Endometrial microvascular endothelial cells (primary cell): Measurements from ENCODE around the gene KLHL29. TPM values are rescaled to one million over a fixed set of nuclear protein-coding genes. Genes with fewer than 3 reads are reported as not detected.

Experiments
- in situ Hi-C: cut with HindIII; loops from 2 replicates; pipeline ENCODE4 v1.10.0; 2017; ENCODE audit warnings: low sequenced_read_pairs, low pct_unique_long_range_greater_than_20kb; ENCODE audit errors: inconsistent ontology term
- total RNA-seq: library from RNA; depleted of rRNA; stranded (reverse); fragments of >200 nt; gene quantifications from one replicate; pipeline ENCODE4 v1.2.3, GENCODE V29; 2015; ENCODE audit errors: inconsistent ontology term

The KLHL29 gene
- total RNA-seq, 1 donor from 2014 or later = 4.0 TPM

DNA sequence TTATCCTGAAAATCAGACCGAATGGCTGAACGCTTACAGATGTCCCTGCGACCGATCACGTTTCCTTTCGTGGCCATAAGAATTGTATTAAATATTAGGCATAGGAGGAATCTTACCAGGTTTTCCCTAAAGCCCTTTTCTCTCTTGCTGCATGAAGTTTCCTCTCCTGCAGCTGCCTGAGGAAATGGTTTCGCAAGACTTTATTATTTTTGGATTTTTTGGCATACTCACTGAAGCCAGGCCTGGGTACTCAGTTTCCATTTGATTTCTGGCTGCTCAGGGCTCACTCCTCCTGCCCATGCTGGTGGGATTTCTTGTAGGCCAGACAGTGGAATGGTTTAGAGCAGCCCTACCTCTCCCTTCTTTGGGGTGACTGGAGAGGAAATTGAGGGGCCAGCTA, 114.0 kb downstream of the KLHL29 start:
- in situ Hi-C loops = no loop called here

DNA sequence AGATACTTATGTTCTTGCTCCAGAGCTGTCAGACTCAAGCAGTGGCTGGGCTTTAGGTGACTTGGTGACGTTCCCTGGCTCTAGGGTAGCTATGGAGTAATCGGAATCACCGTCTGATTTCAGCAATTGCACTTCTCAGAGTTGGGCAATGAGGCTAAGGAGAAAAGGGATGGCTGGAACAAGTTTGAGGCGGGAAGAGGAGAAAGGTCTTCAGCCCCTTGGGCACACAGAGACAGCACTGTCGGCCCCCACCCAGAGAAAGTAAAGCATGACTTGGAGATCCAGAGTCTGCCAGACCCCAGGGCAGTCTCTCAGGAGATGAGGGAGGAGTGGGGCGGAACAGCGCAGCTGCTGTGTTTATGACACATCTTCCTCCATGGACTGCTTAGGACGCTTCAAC, 114.5 kb downstream of the KLHL29 start:
- in situ Hi-C loops = no loop called here

DNA sequence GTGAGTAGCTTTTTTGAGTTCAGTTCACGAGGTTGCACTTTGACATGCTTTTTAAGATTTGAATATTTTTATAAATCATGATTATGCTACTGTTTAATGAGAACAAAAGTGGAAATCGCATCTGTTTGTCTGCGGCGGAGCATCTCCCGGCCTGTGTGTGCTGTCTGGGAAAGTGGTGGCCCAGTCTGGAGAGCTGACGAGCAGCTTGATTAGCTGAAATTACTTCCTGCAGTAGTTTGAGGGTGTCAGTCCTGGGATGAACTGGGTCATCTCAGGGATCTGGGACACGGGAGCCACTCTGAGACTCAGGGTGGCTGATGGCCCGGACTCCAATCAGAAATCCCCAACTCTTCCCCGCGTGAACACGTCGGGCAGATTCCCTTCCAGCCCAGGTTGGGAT, 115.9 kb downstream of the KLHL29 start:
- in situ Hi-C loops = no loop called here

DNA sequence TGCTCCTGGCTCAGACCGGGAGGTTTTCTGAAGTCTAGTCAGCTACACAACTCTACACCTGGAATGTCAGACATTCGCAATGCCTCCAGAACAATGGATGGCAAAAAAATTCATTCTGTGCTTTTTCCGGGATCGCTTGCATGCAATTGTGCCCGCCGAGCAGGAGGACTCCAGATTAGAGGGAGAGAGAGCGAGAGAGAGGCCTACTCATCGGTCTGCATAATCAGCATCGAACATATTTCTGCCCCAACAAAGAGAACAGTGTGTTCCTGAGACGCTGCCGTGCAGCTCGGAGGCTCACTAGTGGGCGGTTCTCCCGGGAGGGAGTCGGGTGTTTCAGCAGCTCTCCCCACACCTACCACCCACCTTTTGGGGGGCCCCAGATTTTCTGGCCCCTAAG, 117.1 kb downstream of the KLHL29 start:
- in situ Hi-C loops = no loop called here

DNA sequence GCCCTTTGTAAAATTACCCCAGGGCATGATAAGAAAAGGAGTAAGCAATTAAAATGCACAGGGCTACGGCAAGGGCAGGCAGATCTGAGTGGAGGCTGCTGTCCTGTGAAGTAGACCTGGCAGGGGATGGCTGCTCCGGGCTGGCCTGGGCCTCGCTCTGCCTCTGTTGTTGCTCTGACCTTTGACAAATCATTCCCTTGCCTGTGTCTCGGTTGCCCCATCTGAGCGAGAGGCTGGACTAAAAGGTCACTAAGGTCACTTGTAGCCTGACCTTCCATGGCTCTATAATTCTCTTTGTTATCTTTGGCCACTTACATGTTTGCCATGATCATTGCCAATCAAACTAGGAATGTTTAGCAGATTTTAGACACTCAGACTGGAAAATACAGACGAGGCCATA, 118.1 kb downstream of the KLHL29 start:
- in situ Hi-C loops = no loop called here

DNA sequence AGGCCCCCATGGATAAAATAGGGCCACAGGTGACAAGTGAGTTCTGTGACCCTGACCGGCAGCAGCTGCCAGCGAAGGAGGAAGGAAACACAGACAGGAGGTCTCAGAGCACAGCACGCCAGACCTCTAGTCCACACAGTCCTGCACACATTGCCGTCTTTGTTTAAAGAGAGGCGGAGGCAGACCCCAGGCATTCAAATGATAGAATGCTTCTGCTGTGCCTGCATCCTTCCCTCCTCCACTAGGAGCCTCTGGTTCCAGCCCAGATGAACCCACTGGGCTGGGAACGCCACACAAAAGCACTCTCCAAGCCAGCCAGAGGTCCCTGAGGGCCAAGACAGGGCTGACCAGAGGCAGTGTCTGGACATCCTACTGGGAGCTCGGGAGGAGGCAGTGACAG, 118.7 kb downstream of the KLHL29 start:
- in situ Hi-C loops = no loop called here

DNA sequence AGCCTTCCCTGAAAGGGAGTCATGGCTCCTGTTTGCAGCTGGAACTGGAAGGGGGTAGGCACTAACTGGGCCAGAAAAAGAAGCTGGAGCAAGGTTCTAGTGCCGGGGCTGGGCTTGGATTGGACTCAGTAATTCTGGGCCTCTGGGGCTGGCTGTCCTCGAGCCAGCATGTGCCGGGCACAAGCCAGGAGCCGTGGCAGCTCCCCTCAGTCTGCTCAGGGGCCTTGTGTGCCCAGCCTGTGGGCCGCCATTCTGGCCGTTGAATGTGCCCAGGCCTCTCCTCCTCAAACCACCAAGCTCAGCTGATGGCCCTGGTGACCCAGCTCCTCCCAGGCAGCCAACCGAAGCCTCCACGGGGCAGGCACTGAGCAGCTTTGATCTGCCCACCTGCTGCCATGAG, 119.6 kb downstream of the KLHL29 start:
- in situ Hi-C loops = no loop called here

DNA sequence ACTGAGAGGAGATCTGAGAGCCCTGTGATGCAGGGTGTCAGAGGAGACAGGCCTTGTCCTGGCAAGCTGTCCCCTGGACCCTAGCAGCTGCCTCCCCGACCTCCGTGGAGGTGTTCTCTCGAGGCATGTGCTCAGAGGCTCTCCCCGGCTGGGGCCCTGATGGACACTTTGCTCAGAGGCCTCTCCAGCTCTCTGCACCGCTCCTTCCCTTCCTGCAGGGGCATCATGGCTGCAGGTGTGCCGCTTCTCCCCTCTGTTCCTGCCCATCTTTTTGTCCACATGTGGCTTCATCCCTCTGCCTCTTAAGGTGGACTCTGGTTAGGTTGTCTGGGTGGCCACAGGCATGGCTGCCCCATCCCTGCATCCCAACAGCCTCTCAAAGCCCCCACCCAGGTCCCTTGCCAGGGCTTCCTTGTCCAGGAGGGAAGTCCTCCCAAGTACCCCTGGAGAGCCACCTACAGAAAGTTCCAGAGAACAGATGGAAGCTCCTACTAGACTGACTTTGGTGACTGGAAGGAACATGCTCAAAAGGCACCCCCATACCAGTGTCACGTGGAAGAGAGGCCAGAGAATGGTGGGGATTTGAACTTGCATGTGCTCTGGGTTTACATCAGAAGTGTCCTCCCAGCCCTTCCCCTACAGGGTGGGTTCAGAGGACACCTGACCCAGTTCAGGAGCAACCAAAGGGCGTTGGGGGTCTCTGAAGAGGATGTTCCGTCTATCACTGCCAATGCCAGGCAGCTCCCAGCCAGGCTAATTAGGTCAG, 120.4 kb downstream of the KLHL29 start:
- in situ Hi-C loops = no loop called here

DNA sequence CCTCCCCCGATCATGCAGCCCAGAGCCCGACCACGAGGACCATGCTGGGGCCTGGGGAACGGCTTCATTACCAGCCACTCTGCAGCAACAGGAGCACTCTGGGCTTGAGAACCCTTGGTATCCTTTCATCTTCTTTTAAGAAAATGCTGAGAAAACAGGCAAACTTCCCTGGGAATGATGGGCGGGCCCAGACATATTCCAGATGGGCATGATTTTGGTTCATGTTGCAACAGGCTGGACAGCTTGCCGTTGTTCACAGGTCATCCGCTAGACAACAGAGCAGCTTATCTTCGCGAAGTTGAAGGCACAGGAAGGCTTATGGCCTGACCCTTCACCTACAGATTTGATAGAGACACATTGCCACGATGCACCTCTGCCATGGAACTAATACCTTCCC, 121.0 kb downstream of the KLHL29 start:
- in situ Hi-C loops = no loop called here

DNA sequence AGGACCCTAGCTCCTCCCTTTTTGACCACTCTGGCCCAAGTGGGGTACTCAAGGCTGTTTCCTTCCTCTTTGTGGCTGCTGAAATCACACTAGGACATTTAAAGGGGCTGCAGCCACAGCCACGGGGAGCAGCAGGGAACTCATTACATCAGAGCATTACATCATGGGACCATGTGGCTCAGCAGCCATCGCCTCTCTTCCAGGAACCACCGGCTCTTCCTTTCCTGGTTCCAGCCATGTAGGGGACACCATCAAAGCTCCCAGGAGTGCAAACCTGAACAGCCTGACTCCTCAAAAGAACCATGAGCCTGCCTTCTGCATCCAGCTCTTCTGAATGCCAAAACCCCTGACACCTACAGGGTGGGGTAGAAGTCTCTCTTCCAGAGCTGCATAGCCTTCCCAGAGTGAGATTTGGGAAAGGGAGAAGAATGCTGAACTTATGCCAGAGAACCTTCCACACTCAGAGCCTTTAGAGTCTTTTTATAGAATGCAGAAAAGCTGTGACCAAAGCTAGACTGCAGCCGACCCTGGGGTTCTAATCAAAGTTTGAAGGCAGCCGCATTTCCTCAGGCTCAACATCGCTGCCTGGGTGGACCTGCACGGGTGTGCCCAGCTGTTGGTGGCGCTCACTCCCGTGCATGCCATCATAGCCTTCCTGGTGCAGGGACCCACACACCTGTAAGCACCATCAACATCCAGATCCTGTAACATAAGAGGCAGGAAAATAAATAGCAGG, 121.7 kb downstream of the KLHL29 start:
- in situ Hi-C loops = no loop called here

DNA sequence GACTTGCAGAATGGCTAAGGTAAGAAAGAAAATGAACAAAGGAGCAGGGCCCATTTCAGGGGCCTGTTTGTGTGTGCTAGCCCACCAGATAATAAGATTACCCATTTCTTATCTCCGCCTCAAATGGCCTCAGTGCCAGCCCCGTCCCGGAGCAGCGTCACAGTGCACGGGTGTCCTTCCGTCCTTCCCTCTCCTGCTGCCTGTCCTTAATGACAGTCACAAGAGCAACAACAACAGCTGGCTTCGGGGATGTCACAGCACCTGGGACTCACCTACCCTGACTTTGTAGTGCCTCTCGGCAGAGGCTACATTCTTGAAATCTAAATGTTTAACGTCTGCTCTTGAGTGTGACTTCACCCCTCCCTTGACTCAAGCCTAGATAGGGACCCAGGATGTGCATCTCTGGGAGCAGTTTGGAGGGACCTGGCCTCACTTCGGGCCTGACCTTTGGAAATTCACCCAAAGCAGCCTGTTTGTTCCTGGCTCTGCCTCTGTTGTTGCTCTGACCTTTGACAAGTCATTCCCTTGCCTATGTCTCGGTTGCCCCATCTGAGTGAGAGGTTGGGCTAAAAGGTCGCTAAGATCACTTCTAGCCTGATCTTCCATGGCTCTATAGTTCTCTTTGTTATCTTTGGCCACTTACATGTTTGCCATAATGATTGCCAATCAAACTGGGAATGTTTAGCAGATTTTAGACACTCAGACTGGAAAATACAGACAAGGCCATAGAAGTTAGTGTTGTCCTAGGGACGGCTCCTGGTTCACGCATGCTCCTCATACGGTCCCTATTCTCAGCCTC, 122.5 kb downstream of the KLHL29 start:
- in situ Hi-C loops = no loop called here

DNA sequence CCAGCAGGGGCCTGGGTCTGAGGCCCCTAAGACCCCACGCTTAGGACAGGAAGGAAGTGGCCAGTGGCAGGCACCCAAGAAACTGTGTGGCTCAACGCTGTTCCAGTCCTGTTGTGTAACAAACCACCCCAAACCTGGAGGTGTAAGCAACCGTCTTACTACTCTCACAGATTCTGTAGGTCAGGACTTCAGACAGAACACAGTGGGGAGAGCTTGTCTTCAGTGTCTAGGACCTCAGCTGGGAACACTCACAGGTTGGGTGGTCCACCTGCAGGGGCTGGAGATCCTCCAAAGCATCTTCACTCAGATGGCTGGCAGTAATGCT, 123.0 kb downstream of the KLHL29 start:
- in situ Hi-C loops = no loop called here

DNA sequence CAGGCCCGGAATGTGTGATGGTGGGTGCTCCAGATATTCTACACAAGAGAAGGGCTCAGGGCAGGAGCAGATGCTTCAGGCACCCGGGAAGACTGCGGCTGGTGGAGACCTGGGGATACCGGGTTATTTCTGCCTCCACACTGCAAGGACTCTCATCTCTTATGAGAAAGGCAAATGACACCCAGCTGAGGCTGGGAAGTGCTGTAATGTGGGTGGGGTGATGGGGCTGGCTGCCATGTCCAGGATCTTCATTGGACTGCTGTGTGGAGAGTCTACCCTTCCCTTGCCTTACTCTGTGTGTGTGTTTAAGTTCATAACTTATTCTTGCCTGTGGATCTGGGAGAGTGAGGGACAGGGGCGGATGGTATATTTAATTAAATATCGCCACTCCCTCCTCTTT, 124.1 kb downstream of the KLHL29 start:
- in situ Hi-C loops = no loop called here

DNA sequence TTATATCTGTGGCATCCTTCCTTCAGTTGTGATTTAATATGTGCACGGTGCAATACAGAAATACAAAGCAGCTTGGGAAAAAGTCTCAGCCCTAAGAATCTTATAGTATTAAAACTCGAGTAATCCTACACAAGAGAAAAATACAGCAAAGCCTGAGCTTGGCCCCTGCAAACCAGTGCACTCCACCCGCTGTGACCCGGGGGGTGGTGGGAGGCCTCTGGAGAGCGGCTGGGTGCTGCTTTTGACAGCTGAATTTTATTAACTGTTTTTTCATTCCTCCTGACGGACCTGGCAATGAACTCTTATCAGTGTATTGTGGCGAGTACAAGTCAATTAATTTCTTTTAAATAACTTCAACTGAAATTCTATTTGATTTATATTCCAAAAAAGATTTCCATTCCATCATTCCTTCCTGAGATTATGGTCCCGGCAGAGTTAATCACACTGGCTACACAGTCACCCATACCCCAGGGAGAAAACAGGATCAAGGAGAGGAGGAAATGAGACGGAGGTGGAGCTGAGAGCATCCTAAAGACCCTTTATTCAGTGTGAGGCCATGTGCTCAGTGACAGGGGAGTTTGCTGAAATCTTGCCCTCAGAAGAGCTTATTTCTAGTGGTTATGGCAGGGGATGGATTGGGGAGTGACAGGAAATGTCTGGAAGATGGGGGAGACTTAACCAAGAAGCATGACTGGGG, 124.8 kb downstream of the KLHL29 start:
- in situ Hi-C loops = no loop called here

DNA sequence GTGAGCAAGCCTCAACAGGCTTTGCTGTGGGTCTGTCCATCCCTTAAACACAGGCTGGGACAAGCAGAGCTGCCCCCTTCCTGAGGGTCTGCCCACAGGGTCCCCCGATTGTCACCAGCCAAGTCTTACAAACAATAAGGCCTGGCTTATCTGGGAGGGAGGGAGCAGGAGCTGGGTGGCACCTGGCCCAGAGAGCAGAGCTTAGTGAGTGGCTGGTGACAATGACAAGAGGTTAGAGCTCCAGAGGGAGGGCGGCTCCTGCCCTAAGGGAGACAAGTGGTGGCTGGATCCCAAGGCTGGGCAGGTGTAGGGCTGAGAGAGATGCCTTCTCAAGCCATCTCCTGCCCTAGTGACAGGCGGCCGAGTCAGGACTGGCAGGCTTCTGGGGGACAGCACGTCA, 125.5 kb downstream of the KLHL29 start:
- in situ Hi-C loops = no loop called here

DNA sequence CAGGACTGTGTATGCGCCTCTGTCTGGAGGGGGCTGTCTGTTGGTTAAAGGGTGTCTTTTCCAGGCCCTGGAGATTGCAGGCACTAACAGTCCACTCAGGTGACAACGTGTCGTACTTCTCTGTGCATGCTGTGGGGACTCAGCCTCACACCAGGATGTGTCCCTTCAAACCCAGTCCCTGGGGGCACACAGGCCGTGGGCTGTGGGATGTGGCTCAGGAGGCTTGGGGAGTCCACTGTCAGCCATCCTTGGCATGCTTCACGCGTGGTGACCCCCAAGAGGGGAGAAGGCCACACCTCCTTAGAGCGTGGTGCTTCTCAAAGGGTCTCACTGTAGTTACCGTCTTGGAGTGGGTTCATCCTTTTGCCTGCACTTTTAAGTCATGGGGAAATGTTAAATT, 127.8 kb downstream of the KLHL29 start:
- in situ Hi-C loops = no loop called here

DNA sequence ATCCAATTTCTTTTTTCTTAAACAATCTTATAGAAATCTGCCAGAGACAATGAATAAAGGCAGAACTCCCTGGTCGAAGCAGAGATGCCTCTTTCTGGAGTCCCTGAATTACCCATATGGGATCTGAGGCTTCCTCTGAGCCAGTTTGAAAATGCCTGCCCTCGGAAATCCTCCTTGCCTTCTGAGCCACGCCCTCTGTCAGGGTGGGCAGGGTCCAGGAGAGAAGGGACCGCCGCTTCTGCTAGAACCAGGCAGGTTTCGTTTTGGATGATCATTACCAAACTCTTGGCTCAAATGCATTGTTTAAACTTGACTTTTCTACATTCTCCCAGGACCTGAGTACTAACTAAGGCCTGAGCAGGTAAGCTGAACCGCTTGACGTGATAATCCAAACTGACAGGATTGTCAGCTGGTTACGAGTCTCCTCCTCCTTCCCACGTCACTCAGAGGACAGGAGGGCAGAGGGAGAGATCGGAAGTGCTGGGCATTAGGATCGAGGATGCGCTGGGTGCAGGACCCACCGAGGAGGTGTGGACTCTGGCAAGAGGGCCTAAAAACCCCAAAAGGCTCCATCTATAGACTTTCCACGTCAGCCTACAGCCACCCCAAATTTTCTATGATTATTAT, 128.4 kb downstream of the KLHL29 start:
- in situ Hi-C loops = no loop called here

DNA sequence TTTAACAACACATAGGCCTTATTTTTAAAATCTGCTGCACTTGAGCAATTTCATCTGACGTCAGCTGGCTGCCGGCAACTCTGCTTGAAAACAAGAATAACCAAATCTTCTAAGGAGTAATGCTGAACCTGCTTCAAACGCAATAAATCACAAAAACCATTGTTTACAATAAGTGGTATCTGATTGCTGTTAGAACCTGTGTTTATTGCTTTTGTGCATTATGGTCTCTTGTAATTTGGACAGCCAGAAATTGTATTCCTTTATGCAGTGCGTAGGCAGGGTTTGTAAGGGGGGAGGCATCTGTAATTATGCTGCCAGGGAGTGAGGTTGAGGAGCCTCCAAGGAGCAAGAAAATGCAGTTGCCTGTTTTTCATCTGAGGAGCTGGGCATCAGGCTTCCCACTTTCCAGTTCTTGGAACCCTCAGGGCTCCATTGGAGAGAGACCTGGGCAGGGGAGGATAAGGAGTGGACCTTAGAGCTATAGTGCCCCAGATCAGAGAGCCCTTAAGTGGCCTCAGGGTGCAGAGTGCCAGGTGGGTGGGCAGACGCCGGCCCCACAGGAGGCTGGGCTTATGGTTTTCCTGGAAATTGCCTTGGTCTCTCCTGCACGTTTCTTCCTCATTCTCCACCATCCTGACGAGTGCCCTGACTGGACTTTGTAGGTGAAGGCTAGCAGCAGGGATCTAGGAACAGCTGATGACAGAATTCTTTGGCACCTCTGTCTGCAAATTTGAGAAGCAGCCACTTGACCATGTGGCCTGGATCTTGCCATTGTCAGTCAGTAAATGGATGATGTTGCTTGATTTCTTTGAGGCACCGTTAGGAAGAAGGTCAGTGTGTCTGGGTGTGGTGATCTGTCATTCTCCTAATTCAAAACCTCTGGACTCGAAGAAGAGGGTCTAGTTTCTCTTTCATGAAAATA, 129.2 kb downstream of the KLHL29 start:
- in situ Hi-C loops = no loop called here
